ENCODE data around the gene FAF1.

The FAF1 gene

DNA sequence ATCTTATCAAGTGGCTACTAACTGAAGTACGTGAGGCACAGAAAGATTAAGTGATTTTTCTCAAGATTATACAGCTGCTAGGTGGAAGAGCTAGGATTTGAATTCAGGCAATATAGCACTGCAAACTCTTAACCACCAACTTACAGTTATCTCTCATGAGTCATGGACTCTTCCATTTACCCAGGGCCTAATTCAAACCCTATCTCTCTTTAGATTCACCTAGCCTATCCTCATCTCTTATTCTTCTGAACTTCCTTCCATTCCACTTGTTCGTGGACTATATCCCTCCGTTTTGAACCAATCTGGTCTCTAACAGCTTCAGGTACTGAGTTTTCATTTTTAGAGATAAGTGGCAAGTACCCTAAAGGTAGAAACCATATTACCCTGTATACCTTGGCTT lies 444.0 kb downstream of the FAF1 start:
- Mint-ChIP-seq H3K9me3 (peaks cover 3% of the 10 kb centered on the region), H3K4me3 (no peak overlapping the region), H3K4me1 (no peaks in the 10 kb centered on the region), H3K27ac (no peak overlapping the region), H3K27me3 (ENCODE audit: low read depth) (no peaks in the 10 kb centered on the region), H3K36me3 (ENCODE audit: low read depth) (peaks cover 23% of the 10 kb centered on the region)
- TF ChIP-seq, protein P1, sequence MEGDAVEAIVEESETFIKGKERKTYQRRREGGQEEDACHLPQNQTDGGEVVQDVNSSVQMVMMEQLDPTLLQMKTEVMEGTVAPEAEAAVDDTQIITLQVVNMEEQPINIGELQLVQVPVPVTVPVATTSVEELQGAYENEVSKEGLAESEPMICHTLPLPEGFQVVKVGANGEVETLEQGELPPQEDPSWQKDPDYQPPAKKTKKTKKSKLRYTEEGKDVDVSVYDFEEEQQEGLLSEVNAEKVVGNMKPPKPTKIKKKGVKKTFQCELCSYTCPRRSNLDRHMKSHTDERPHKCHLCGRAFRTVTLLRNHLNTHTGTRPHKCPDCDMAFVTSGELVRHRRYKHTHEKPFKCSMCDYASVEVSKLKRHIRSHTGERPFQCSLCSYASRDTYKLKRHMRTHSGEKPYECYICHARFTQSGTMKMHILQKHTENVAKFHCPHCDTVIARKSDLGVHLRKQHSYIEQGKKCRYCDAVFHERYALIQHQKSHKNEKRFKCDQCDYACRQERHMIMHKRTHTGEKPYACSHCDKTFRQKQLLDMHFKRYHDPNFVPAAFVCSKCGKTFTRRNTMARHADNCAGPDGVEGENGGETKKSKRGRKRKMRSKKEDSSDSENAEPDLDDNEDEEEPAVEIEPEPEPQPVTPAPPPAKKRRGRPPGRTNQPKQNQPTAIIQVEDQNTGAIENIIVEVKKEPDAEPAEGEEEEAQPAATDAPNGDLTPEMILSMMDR (IDR thresholded peaks at IDR 0.05; ENCODE audit: unreplicated experiment in 3 of 3): no peak

DNA sequence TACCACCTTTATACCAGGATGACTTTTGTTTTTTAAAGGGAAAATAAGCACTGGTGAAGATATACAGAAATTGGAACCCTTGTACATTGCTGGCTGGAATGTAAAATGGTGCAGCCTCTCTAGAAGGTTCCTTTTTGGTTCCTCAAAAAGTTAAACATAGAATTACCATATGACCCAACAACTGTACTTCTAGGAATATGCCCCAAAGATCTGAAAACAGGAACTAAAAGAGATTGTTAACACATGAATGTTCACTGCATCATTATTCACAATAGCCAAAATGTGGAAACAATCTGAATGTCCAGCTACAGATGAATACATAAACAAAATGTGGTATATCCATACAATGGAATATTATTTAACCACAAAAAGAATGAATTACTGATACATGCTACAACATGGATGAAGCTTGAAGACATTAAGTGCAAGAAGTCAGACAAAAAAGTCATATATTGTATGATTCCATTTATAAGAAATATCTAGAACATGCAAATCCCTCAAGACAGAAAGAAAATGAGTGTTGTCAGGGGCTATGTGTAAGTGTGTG lies 452.0 kb downstream of the FAF1 start:
- H3K9me3 Mint-ChIP-seq: peaks cover 19% of the 10 kb centered on the region
- TF ChIP-seq, protein P1 (IDR thresholded peaks at IDR 0.05; ENCODE audit: unreplicated experiment in 3 of 3): no peak
- peaks cover 49% of the 10 kb centered on the region for H3K36me3 Mint-ChIP-seq (ENCODE audit: low read depth)
- no peak overlapping the region for H3K27ac Mint-ChIP-seq
- no peaks in the 10 kb centered on the region for H3K4me1 Mint-ChIP-seq
- no peak overlapping the region for H3K4me3 Mint-ChIP-seq
- no peaks in the 10 kb centered on the region for H3K27me3 Mint-ChIP-seq (ENCODE audit: low read depth)

DNA sequence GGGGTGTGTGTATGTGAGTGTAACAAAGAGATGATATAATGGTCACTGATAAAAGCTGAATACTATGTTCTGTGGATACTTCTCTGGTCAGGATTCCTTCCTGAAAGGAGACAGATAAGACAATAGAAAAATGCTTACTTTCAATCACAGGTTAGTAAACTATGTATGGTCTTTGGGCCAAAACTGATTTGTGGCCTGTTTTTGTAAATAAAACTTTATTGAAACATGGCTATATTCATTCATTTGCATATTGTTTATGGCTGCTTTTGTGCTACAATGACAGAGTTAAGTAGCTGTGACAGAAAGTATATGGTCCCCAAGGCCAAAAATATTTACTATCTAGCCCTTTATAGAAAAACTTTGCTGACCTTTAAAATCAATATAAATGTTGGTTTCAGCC lies 454.6 kb downstream of the FAF1 start:
- peaks cover 21% of the 10 kb centered on the region for H3K9me3 Mint-ChIP-seq
- TF ChIP-seq, protein P1 (IDR thresholded peaks at IDR 0.05; ENCODE audit: unreplicated experiment in 3 of 3): no peak
- H3K36me3 Mint-ChIP-seq (ENCODE audit: low read depth): peaks cover 47% of the 10 kb centered on the region
- no peaks in the 10 kb centered on the region for H3K4me1 Mint-ChIP-seq
- H3K27me3 Mint-ChIP-seq (ENCODE audit: low read depth): no peaks in the 10 kb centered on the region
- no peak overlapping the region for H3K27ac Mint-ChIP-seq
- no peak overlapping the region for H3K4me3 Mint-ChIP-seq

DNA sequence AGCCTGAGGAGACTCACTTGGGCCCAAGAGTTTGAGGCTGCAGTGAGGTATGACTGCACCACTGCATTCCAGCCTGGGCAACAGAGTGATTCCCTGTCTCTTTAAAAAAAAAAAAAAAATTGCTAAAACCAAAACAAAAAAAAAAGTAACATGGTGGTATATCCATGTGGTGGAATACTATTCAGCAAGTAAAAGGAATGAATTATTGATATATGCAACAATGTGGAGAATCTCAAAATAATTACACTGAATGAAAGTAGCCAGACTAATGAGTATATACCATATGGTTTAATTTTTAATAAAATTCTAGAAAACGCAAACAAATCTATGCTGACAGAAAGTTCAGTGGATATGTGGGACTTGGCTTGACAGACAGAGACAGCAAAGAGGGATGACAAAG lies 456.6 kb downstream of the FAF1 start:
- Mint-ChIP-seq H3K27me3 (ENCODE audit: low read depth) (no peaks in the 10 kb centered on the region), H3K36me3 (ENCODE audit: low read depth) (peaks cover 52% of the 10 kb centered on the region), H3K4me3 (no peak overlapping the region), H3K9me3 (peaks cover 21% of the 10 kb centered on the region), H3K27ac (no peak overlapping the region), H3K4me1 (no peaks in the 10 kb centered on the region)
- TF ChIP-seq, protein P1 (IDR thresholded peaks at IDR 0.05; ENCODE audit: unreplicated experiment in 3 of 3): no peak

DNA sequence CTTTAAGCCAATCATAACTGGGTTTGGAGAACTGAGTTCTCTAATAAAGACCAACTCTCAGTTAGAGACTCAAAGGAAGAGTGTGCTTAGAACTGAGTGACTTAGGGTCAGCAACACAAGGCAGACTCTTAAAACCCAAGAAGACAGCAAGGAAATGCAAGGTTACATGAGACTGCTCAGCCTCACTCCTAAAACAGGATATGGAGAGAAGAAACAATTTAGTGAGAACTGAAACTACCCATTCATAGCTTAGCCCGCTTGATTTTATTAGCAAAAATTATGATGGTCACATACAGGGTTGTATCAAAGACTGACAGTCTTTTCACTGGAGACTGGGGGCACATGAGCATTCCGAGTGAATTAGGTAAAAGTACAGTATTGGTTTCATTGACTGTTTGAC lies 457.9 kb downstream of the FAF1 start:
- TF ChIP-seq, protein P1 (IDR thresholded peaks at IDR 0.05; ENCODE audit: unreplicated experiment in 3 of 3): no peak
- H3K4me1 Mint-ChIP-seq: no peaks in the 10 kb centered on the region
- peaks cover 30% of the 10 kb centered on the region for H3K9me3 Mint-ChIP-seq
- H3K27ac Mint-ChIP-seq: no peak overlapping the region
- no peaks in the 10 kb centered on the region for H3K27me3 Mint-ChIP-seq (ENCODE audit: low read depth)
- H3K36me3 Mint-ChIP-seq (ENCODE audit: low read depth): peaks cover 56% of the 10 kb centered on the region
- H3K4me3 Mint-ChIP-seq: no peak overlapping the region

- no peak overlapping the region for H3K27ac Mint-ChIP-seq
- H3K27me3 Mint-ChIP-seq (ENCODE audit: low read depth): no peaks in the 10 kb centered on the region
- TF ChIP-seq, protein P1 (IDR thresholded peaks at IDR 0.05; ENCODE audit: unreplicated experiment in 3 of 3): no peak
- peaks cover 52% of the 10 kb centered on the region for H3K36me3 Mint-ChIP-seq (ENCODE audit: low read depth)
- H3K9me3 Mint-ChIP-seq: peaks cover 22% of the 10 kb centered on the region
- no peaks in the 10 kb centered on the region for H3K4me1 Mint-ChIP-seq
- H3K4me3 Mint-ChIP-seq: no peak overlapping the region
These were observed 463.1 kb downstream of the FAF1 start for GRCh38 chr1:50497007-50497406.

All from nephron (organoid).